Parathyroid adenoma (tissue), 2 donors: ENCODE data around the gene ANKHD1.
"Not testable (repeated sequence)": the region's sequence is repeated elsewhere in the genome, so short reads cannot be mapped to it uniquely, and the experiment has no call there.

Experiments used
- H2AFZ ChIP-seq: fragments of 300-600 bp; sonication (generic); one replicate; pipeline ENCODE4 v1.7.0; 2017; ENCODE audit warnings: antibody characterized with exemption, mild to moderate bottlenecking
- H3K27ac ChIP-seq: fragments of 300-600 bp; sonication (generic); one replicate; pipeline ENCODE4 v1.7.0; 2017
- H3K27me3 ChIP-seq: fragments of 300-600 bp; sonication (generic); one replicate; pipeline ENCODE4 v1.7.0; 2017; ENCODE audit warnings: low read length; ENCODE audit not compliant: control insufficient read depth, insufficient read depth
- H3K36me3 ChIP-seq: fragments of 300-600 bp; sonication (generic); one replicate; pipeline ENCODE4 v1.7.0; 2017; ENCODE audit warnings: low read length; ENCODE audit not compliant: control insufficient read depth, insufficient read depth
- H3K4me1 ChIP-seq: fragments of 300-600 bp; sonication (generic); one replicate; pipeline ENCODE4 v1.7.0; 2017; ENCODE audit warnings: control low read depth
- H3K4me2 ChIP-seq: fragments of 300-600 bp; sonication (generic); one replicate; pipeline ENCODE4 v1.7.0; 2017; ENCODE audit warnings: low read length
- H3K4me3 ChIP-seq: fragments of 300-600 bp; sonication (generic); one replicate; pipeline ENCODE4 v1.7.0; 2017; ENCODE audit warnings: low read depth, low read length
- H3K79me2 ChIP-seq: fragments of 300-600 bp; sonication (generic); one replicate; pipeline ENCODE4 v1.7.0; 2017; ENCODE audit warnings: control low read depth
- H3K9ac ChIP-seq: fragments of 300-600 bp; sonication (generic); one replicate; pipeline ENCODE4 v1.7.0; 2017; ENCODE audit warnings: mild to moderate bottlenecking
- H3K9me3 ChIP-seq: fragments of 300-600 bp; sonication (generic); one replicate; pipeline ENCODE4 v1.7.0; 2017; ENCODE audit warnings: low read length; ENCODE audit not compliant: control insufficient read depth
- CTCF ChIP-seq: fragments of 300-600 bp; sonication (generic); IDR thresholded peaks from one replicate; pipeline ENCODE4 v1.7.0; 2017; ENCODE audit warnings: antibody characterized with exemption, mild to moderate bottlenecking
- donor health status: primary hyperparathyroidism.

Gene ANKHD1

GRCh38 chr5:140468188-140468587 lies 66.6 kb downstream of the ANKHD1 start:
- Histone ChIP-seq H3K9ac (no peak overlapping the region), H3K27me3 (no peaks in the 10 kb centered on the region), H3K4me2 (no peak overlapping the region), H3K79me2 (no peaks in the 10 kb centered on the region), H3K4me1 (no peaks in the 10 kb centered on the region), H3K27ac (no peak overlapping the region), H3K36me3 (no peaks in the 10 kb centered on the region), H2AFZ (no peak overlapping the region), H3K4me3 (no peak overlapping the region), H3K9me3 (no peaks in the 10 kb centered on the region)
- no peak for TF ChIP-seq CTCF

- no peaks in the 10 kb centered on the region for H3K79me2 ChIP-seq
- no peaks in the 10 kb centered on the region for H3K4me1 ChIP-seq
- H3K9ac ChIP-seq: no peak overlapping the region
- H2AFZ ChIP-seq: no peak overlapping the region
- H3K4me3 ChIP-seq: no peak overlapping the region
- H3K36me3 ChIP-seq: no peaks in the 10 kb centered on the region
- no peaks in the 10 kb centered on the region for H3K27me3 ChIP-seq
- H3K4me2 ChIP-seq: no peak overlapping the region
- H3K27ac ChIP-seq: no peak overlapping the region
- TF ChIP-seq CTCF: no peak
- no peaks in the 10 kb centered on the region for H3K9me3 ChIP-seq
Measured at GRCh38 chr5:140469259-140469658, 67.6 kb downstream of the ANKHD1 start.

- no peak for TF ChIP-seq CTCF
- H3K4me1 ChIP-seq: no peaks in the 10 kb centered on the region
- H3K9ac ChIP-seq: no peak overlapping the region
- no peak overlapping the region for H2AFZ ChIP-seq
- H3K9me3 ChIP-seq: no peaks in the 10 kb centered on the region
- peak overlapping the region; percentile 29 for H3K4me3 ChIP-seq
- H3K36me3 ChIP-seq: no peaks in the 10 kb centered on the region
- H3K27ac ChIP-seq: no peak overlapping the region
- H3K27me3 ChIP-seq: no peaks in the 10 kb centered on the region
- no peaks in the 10 kb centered on the region for H3K79me2 ChIP-seq
- H3K4me2 ChIP-seq: peak overlapping the region; percentile 33
Measured at GRCh38 chr5:140480310-140481014, 78.8 kb downstream of the ANKHD1 start.

DNA sequence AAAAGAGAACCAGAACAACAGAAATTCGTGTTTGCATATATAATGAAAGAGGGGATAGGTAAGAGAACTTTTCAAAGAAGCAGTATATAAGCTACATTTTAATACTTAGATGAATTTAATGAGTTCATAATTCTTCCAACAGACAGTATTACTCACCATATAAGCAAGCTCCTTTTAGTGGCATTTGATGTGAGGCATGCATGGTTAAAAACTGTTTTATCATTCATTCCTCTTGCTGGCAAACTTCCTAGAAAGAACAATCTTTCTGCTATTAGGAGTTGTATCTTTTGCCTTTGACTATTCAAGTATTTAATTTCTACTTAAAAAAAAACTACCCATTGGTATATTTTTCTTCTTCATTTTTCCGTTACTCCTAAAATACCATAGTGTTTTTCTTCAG lies 80.1 kb downstream of the ANKHD1 start:
- H3K9ac ChIP-seq: no peak overlapping the region
- TF ChIP-seq CTCF: no peak
- H3K79me2 ChIP-seq: no peaks in the 10 kb centered on the region
- no peak overlapping the region for H3K27ac ChIP-seq
- H3K9me3 ChIP-seq: no peaks in the 10 kb centered on the region
- H3K4me2 ChIP-seq: no peak overlapping the region
- no peaks in the 10 kb centered on the region for H3K4me1 ChIP-seq
- H3K36me3 ChIP-seq: no peaks in the 10 kb centered on the region
- no peak overlapping the region for H2AFZ ChIP-seq
- H3K4me3 ChIP-seq: no peak overlapping the region
- H3K27me3 ChIP-seq: no peaks in the 10 kb centered on the region

- Histone ChIP-seq H3K27ac (no peak overlapping the region), H3K9me3 (no peaks in the 10 kb centered on the region), H3K36me3 (no peaks in the 10 kb centered on the region), H2AFZ (no peak overlapping the region), H3K4me2 (no peak overlapping the region), H3K4me1 (no peaks in the 10 kb centered on the region), H3K4me3 (no peak overlapping the region), H3K9ac (no peak overlapping the region), H3K27me3 (no peaks in the 10 kb centered on the region), H3K79me2 (no peaks in the 10 kb centered on the region)
- no peak for TF ChIP-seq CTCF
Measured at GRCh38 chr5:140483055-140483454, 81.4 kb downstream of the ANKHD1 start.

- H3K27me3 ChIP-seq, H3K4me3 ChIP-seq, H3K9ac ChIP-seq, H3K4me1 ChIP-seq, H3K79me2 ChIP-seq, H3K36me3 ChIP-seq, H2AFZ ChIP-seq, H3K9me3 ChIP-seq, H3K27ac ChIP-seq, H3K4me2 ChIP-seq: not testable (repeated sequence)
Measured at GRCh38 chr5:140488141-140488540, 86.5 kb downstream of the ANKHD1 start.
